Suprapubic skin (tissue), 4 donors: ENCODE data around the gene CYB5RL.

Experiments used
- CTCF ChIP-seq, 2 donors: fragments of 200-600 bp in 1 of 2; fragments of 450-650 bp in 1 of 2; sonication (generic) in 1 of 2; IDR thresholded peaks; one replicate each; pipeline ENCODE4 v1.5.1; 2016 to 2019; ENCODE audit warnings: antibody characterized with exemption in 2 of 2, mild to moderate bottlenecking in 1 of 2, moderate library complexity in 1 of 2
- EP300 ChIP-seq: sonication (generic); formaldehyde crosslinking; IDR thresholded peaks from one replicate; pipeline ENCODE4 v1.6.1; 2017; ENCODE audit warnings: antibody characterized with exemption
- POLR2A ChIP-seq, 2 donors: fragments of 450-650 bp; IDR thresholded peaks; one replicate each; pipeline ENCODE4 v1.6.1; 2017; ENCODE audit warnings: antibody characterized with exemption in 2 of 2, mild to moderate bottlenecking in 2 of 2, moderate library complexity in 2 of 2
- POLR2AphosphoS5 ChIP-seq, 3 donors: sonication (generic); formaldehyde crosslinking; IDR thresholded peaks; one replicate each; pipeline ENCODE4 v1.6.1; 2017; ENCODE audit warnings: antibody characterized with exemption in 3 of 3

GRCh38 chr1:54237586-54237985 is 37.8 kb upstream of the CYB5RL start:
- no peak for TF ChIP-seq CTCF (IDR thresholded peaks at IDR 0.05)
- no peak for TF ChIP-seq POLR2AphosphoS5 (IDR thresholded peaks at IDR 0.05)
- no peak for TF ChIP-seq POLR2A (IDR thresholded peaks at IDR 0.05)
- TF ChIP-seq EP300 = no peak
